ENCODE data around the gene EFS.

DNA sequence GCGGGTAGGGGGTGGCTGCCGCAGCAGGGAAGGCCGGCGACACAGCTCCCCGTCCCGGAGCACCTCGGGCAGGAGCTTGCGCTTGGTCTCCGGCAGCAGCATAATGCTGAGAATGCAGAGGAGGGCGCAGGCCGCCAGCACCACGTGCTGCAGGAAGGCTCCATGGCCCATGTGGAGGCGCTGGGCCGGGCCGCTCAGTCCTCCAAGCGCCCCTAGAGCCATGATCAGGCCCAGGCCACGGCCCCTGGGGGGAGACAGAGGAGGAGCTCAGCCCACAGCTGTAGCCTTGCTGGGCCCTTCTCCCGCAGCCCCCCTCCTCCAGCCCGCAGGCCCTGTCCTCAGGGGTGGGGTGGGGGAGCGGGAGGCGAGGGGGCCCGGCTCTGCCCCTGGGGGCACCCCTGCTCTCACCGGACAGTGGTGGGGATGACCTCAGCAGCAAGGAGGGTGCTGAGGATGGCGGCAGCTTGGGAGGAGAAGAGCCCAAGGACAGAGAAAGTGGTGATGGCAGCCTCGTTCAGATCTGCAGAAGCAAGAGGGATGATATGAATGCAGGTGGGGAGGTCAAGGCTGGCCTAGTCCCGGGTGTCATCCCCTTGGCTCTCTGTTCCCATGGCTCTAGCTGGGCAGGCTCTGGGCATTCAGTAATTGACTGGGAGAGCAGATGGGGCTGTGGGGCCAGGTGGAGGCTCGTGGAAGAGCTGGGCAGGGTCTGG, 18.1 kb downstream of the EFS start:
- no peak for TF ChIP-seq CHD4 (IDR thresholded peaks at IDR 0.05)
- TF ChIP-seq, protein P1, sequence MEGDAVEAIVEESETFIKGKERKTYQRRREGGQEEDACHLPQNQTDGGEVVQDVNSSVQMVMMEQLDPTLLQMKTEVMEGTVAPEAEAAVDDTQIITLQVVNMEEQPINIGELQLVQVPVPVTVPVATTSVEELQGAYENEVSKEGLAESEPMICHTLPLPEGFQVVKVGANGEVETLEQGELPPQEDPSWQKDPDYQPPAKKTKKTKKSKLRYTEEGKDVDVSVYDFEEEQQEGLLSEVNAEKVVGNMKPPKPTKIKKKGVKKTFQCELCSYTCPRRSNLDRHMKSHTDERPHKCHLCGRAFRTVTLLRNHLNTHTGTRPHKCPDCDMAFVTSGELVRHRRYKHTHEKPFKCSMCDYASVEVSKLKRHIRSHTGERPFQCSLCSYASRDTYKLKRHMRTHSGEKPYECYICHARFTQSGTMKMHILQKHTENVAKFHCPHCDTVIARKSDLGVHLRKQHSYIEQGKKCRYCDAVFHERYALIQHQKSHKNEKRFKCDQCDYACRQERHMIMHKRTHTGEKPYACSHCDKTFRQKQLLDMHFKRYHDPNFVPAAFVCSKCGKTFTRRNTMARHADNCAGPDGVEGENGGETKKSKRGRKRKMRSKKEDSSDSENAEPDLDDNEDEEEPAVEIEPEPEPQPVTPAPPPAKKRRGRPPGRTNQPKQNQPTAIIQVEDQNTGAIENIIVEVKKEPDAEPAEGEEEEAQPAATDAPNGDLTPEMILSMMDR (IDR thresholded peaks at IDR 0.05 in 2 of 3, conservative IDR thresholded peaks at IDR 0.05 in 1 of 3; ENCODE audit: control insufficient read depth in 2 of 3, extremely low read depth in 1 of 3, insufficient read depth in 1 of 3, low read depth in 3 of 3, low read length in 3 of 3), result no peak
